Measurements from ENCODE around the gene ALOXE3. TPM values are rescaled to one million over a fixed set of nuclear protein-coding genes. Genes with fewer than 3 reads are reported as not detected.
A peak's percentile ranks its signal among the peaks of the same experiment; 100 is the strongest.

ALOXE3 gene
- total and polyA plus RNA-seq, 2 experiments from 2014 or later, result 0.10 to 0.27 TPM

GRCh38 chr17:8126491-8127066, 8.3 kb upstream of the ALOXE3 start:
- H3K79me2 ChIP-seq (replicated peaks; ENCODE audit: insufficient read depth), result no peaks in the 10 kb centered on the region
- H2AFZ ChIP-seq, result peak overlapping the region; percentile 100
- no peak for TF ChIP-seq EZH2phosphoT487 (IDR thresholded peaks at IDR 0.05; ENCODE audit: unreplicated experiment)
- peak; percentile 53 for TF ChIP-seq EZH2 (IDR thresholded peaks at IDR 0.05; ENCODE audit: low read depth, unreplicated experiment)
- Mint-ChIP-seq H3K9me3 (peaks cover 7% of the 10 kb centered on the region; the same call in 2 of the 3 replicates), H3K36me3 (ENCODE audit: low read depth) (no peaks in the 10 kb centered on the region; the same call in 1 of the 3 replicates), H3K27ac (no peak overlapping the region), H3K27me3 (ENCODE audit: insufficient read depth, low read depth, poor library complexity) (peaks cover 79% of the 10 kb centered on the region), H3K4me1 (peaks cover 29% of the 10 kb centered on the region), H3K4me3 (peak overlapping the region; percentile 85)
- ATAC-seq (peak; percentile 13), DNase-seq (ENCODE audit: low spot score) (peak; percentile 69)
- H4K20me1 ChIP-seq (replicated peaks; ENCODE audit: insufficient read depth), result peaks cover 6% of the 10 kb centered on the region; the same call in 1 of the 2 replicates
- H3F3A ChIP-seq (replicated peaks; ENCODE audit: low read depth), result peaks cover 18% of the 10 kb centered on the region
- H3K4me3 ChIP-seq, result peak overlapping the region; percentile 66
- H3K4me1 ChIP-seq (ENCODE audit: insufficient read depth), result peaks cover 26% of the 10 kb centered on the region
- no peak overlapping the region for H3K27ac ChIP-seq (ENCODE audit: low read depth)
- H3K36me3 ChIP-seq (ENCODE audit: insufficient read depth), result no peaks in the 10 kb centered on the region
- H3K27me3 ChIP-seq (ENCODE audit: insufficient read depth), result peaks cover 93% of the 10 kb centered on the region
- H3K4me2 ChIP-seq, result peak overlapping the region; percentile 95
- no peaks in the 10 kb centered on the region for H3K9me2 ChIP-seq (ENCODE audit: insufficient read depth)

GRCh38 chr17:8125947-8126490, 7.7 kb upstream of the ALOXE3 start:
- H3K27ac Mint-ChIP-seq, result no peak overlapping the region
- H3K9me3 Mint-ChIP-seq, result peaks cover 7% of the 10 kb centered on the region; the same call in 2 of the 3 replicates
- H3K36me3 ChIP-seq (ENCODE audit: insufficient read depth), result no peaks in the 10 kb centered on the region
- H3K4me2 ChIP-seq, result peak overlapping the region; percentile 94
- H3F3A ChIP-seq (replicated peaks; ENCODE audit: low read depth), result peaks cover 18% of the 10 kb centered on the region
- H2AFZ ChIP-seq, result peak overlapping the region; percentile 100
- peaks cover 88% of the 10 kb centered on the region for H3K27me3 ChIP-seq (ENCODE audit: insufficient read depth)
- peaks cover 30% of the 10 kb centered on the region for H3K4me1 Mint-ChIP-seq
- peaks cover 26% of the 10 kb centered on the region for H3K4me1 ChIP-seq (ENCODE audit: insufficient read depth)
- no peaks in the 10 kb centered on the region; the same call in 1 of the 3 replicates for H3K36me3 Mint-ChIP-seq (ENCODE audit: low read depth)
- ATAC-seq, result no peak; the same call in 2 of the 3 replicates
- peak; percentile 75 for DNase-seq (ENCODE audit: low spot score)
- peak overlapping the region; percentile 83 for H3K4me3 Mint-ChIP-seq
- H3K4me3 ChIP-seq, result peak overlapping the region; percentile 66
- no peaks in the 10 kb centered on the region for H3K9me2 ChIP-seq (ENCODE audit: insufficient read depth)
- H3K27ac ChIP-seq (ENCODE audit: low read depth), result no peak overlapping the region
- H4K20me1 ChIP-seq (replicated peaks; ENCODE audit: insufficient read depth), result peaks cover 6% of the 10 kb centered on the region; the same call in 1 of the 2 replicates
- H3K27me3 Mint-ChIP-seq (ENCODE audit: insufficient read depth, low read depth, poor library complexity), result peaks cover 81% of the 10 kb centered on the region
- no peaks in the 10 kb centered on the region for H3K79me2 ChIP-seq (replicated peaks; ENCODE audit: insufficient read depth)
- TF ChIP-seq ZNF114 (CRISPR knock-in tag; IDR thresholded peaks at IDR 0.05), result no peak
- peak; percentile 45 for TF ChIP-seq EZH2 (IDR thresholded peaks at IDR 0.05; ENCODE audit: low read depth, unreplicated experiment)

GRCh38 chr17:8125154-8125946, 7.0 kb upstream of the ALOXE3 start:
- Mint-ChIP-seq H3K4me1 (peaks cover 32% of the 10 kb centered on the region), H3K27me3 (ENCODE audit: insufficient read depth, low read depth, poor library complexity) (peaks cover 88% of the 10 kb centered on the region), H3K27ac (no peak overlapping the region), H3K4me3 (peak overlapping the region; percentile 83), H3K9me3 (peaks cover 12% of the 10 kb centered on the region), H3K36me3 (ENCODE audit: low read depth) (peaks cover 4% of the 10 kb centered on the region)
- Histone ChIP-seq H3K4me2 (peak overlapping the region; percentile 94), H3K4me3 (peak overlapping the region; percentile 66), H3K4me1 (ENCODE audit: insufficient read depth) (peaks cover 26% of the 10 kb centered on the region), H3K79me2 (replicated peaks; ENCODE audit: insufficient read depth) (no peaks in the 10 kb centered on the region), H4K20me1 (replicated peaks; ENCODE audit: insufficient read depth) (peaks cover 6% of the 10 kb centered on the region; the same call in 1 of the 2 replicates), H3K27me3 (ENCODE audit: insufficient read depth) (peaks cover 84% of the 10 kb centered on the region), H3K9me2 (ENCODE audit: insufficient read depth) (no peaks in the 10 kb centered on the region), H3F3A (replicated peaks; ENCODE audit: low read depth) (peaks cover 18% of the 10 kb centered on the region), H3K36me3 (ENCODE audit: insufficient read depth) (no peaks in the 10 kb centered on the region), H2AFZ (0 out of 2 replicates have a peak overlapping the region, but pooled peaks have one; percentile 63), H3K27ac (ENCODE audit: low read depth) (no peak overlapping the region)
- peak; percentile 8 for ATAC-seq
- no peak for TF ChIP-seq POLR2AphosphoS5 (IDR thresholded peaks at IDR 0.05; ENCODE audit: low read depth)
- TF ChIP-seq EZH2 (IDR thresholded peaks at IDR 0.05; ENCODE audit: low read depth, unreplicated experiment), result peak; percentile 25
- peak; percentile 74 for DNase-seq (ENCODE audit: low spot score)

Measured in GM23338 (cell line).